SK-N-SH treated with all-trans-retinoic acid at 6 μM for 48 hours (cell line): ENCODE data around the gene ATP5F1A.

ENCODE experiments used
- ATAC-seq: fragments of 200-7000 bp; cut with Tn5 transposase; 3 replicates; pipeline ENCODE4 v1.9.1; 2020; ENCODE audit warnings: mild to moderate bottlenecking, moderate library complexity
- ARNTL ChIP-seq: fragments of 450-650 bp; formaldehyde crosslinking; IDR thresholded peaks from 2 replicates; pipeline ENCODE4 v1.5.0; 2020; ENCODE audit warnings: low read depth, mild to moderate bottlenecking, moderate library complexity, borderline replicate concordance
- CSDC2 ChIP-seq: fragments of 250-450 bp; sonication (Bioruptor Pico); IDR thresholded peaks from 2 replicates; pipeline ENCODE4 v1.5.0; 2020; ENCODE audit warnings: mild to moderate bottlenecking, moderate library complexity
- ESRRG ChIP-seq: fragments of 250-450 bp; sonication (Bioruptor Pico); IDR thresholded peaks from 2 replicates; pipeline ENCODE4 v1.6.1; 2021; ENCODE audit warnings: mild to moderate bottlenecking
- ISL1 ChIP-seq: fragments of 250-450 bp; sonication (Bioruptor Pico); IDR thresholded peaks from 2 replicates; pipeline ENCODE4 v2.1.2; 2022; ENCODE audit warnings: mild to moderate bottlenecking, moderate library complexity
- OSR1 ChIP-seq: fragments of 250-450 bp; sonication (Bioruptor Pico); IDR thresholded peaks from 2 replicates; pipeline ENCODE4 v1.8.0; 2022; ENCODE audit warnings: moderate library complexity, mild to moderate bottlenecking, inconsistent platforms
- PPARA ChIP-seq: fragments of 250-450 bp; sonication (Bioruptor Pico); IDR thresholded peaks from 2 replicates; pipeline ENCODE4 v1.5.0; 2020; ENCODE audit warnings: mild to moderate bottlenecking, borderline replicate concordance
- RARB ChIP-seq: fragments of 250-450 bp; sonication (Bioruptor Pico); IDR thresholded peaks from 2 replicates; pipeline ENCODE4 v1.8.0; 2021; ENCODE audit warnings: mild to moderate bottlenecking, moderate library complexity
- TCF4 ChIP-seq: fragments of 250-450 bp; sonication (Bioruptor Pico); IDR thresholded peaks from 2 replicates; pipeline ENCODE4 v1.8.0; 2021; ENCODE audit warnings: mild to moderate bottlenecking, moderate library complexity, borderline replicate concordance
- TOX ChIP-seq: fragments of 250-450 bp; sonication (Bioruptor Pico); IDR thresholded peaks from 2 replicates; pipeline ENCODE4 v1.8.0; 2021; ENCODE audit warnings: mild to moderate bottlenecking, moderate library complexity, borderline replicate concordance
- ZC3H10 ChIP-seq: fragments of 250-450 bp; sonication (Bioruptor Pico); IDR thresholded peaks from 2 replicates; pipeline ENCODE4 v1.5.1; 2021; ENCODE audit warnings: mild to moderate bottlenecking, moderate library complexity
- ZFP30 ChIP-seq: fragments of 450-650 bp; formaldehyde crosslinking; IDR thresholded peaks from 2 replicates; pipeline ENCODE4 v1.5.0; 2022; ENCODE audit warnings: mild to moderate bottlenecking, moderate library complexity
- ZNF565 ChIP-seq: fragments of 450-650 bp; formaldehyde crosslinking; conservative IDR thresholded peaks from 2 replicates; pipeline ENCODE4 v1.5.0; 2020; ENCODE audit warnings: low read depth, mild to moderate bottlenecking, moderate library complexity
- ZNF70 ChIP-seq: fragments of 450-650 bp; formaldehyde crosslinking; IDR thresholded peaks from 2 replicates; pipeline ENCODE4 v1.5.0; 2020; ENCODE audit warnings: mild to moderate bottlenecking, moderate library complexity
- ZNF8 ChIP-seq: fragments of 450-650 bp; formaldehyde crosslinking; IDR thresholded peaks from 2 replicates; pipeline ENCODE4 v1.5.0; 2020; ENCODE audit warnings: mild to moderate bottlenecking, moderate library complexity
- TF ChIP-seq, protein P1 (sequence below): fragments of 250-450 bp; sonication (Bioruptor Pico); IDR thresholded peaks from 2 replicates; pipeline ENCODE4 v1.5.1; 2020; ENCODE audit warnings: low read depth, mild to moderate bottlenecking, moderate library complexity
- TF ChIP-seq, protein P2 (sequence below): fragments of 250-450 bp; sonication (Bioruptor Pico); IDR thresholded peaks from 2 replicates; pipeline ENCODE4 v1.5.1; 2021; ENCODE audit warnings: mild to moderate bottlenecking, moderate library complexity
- TF ChIP-seq, protein P3 (sequence below): fragments of 250-450 bp; sonication (Bioruptor Pico); IDR thresholded peaks from 2 replicates; pipeline ENCODE4 v1.8.0; 2020; ENCODE audit warnings: mild to moderate bottlenecking, moderate library complexity, borderline replicate concordance
- TF ChIP-seq, protein P4 (sequence below): fragments of 250-450 bp; sonication (Bioruptor Pico); IDR thresholded peaks from 2 replicates; pipeline ENCODE4 v1.8.0; 2021; ENCODE audit warnings: low read depth, mild to moderate bottlenecking, moderate library complexity, borderline replicate concordance
- TF ChIP-seq, protein P5 (sequence below): fragments of 250-450 bp; sonication (Bioruptor Pico); IDR thresholded peaks from 2 replicates; pipeline ENCODE4 v1.5.0; 2020; ENCODE audit warnings: mild to moderate bottlenecking, moderate library complexity

The ATP5F1A gene

DNA sequence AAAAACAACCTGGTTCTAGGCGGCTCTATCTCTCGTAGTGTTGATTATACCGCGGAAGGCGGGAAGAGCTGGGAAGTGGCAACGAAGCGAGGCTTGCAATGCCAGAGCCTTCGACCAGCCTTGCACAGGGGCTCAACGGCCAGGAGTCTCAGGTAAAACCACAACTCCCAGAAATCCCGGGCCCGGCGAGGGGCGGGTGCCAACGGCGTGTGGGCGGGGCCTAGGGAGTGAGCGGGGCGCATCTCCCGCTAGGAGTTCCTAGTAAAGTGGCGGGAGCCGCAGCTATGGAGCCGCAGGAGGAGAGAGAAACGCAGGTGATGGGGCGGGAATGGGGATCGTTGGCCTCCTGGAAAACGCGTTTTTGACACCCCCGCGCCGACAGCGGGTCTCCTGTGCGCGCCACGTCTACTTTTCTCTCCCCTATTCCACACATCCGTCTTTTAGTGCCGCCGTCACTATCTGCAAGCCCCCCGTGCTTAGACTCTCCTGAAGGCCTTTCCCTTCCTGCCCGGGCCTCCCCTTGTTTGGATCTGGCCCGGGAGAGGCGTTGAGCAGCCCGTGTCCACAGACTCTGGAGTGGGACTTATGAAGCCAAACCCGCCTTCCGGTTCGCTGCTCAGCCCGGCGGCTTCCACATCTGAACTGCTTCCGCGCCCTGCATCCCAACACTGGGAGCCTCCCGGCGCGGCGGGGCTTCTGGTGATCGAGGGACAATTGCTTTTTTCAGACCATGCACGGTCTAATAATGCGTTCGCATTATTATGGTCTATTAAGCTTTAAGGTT, 6.2 kb upstream of the ATP5F1A start, which contains the start of gene HAUS1:
Gene HAUS1 (plus strand): TSS at position 258 of the 784 bp plus-strand sequence. CDS start 27 bp downstream, at position 285.
- TF ChIP-seq CSDC2 (CRISPR knock-in tag) (no peak), OSR1 (CRISPR knock-in tag) (no peak), RARB (CRISPR knock-in tag) (no peak)
- TF ChIP-seq, protein P1, sequence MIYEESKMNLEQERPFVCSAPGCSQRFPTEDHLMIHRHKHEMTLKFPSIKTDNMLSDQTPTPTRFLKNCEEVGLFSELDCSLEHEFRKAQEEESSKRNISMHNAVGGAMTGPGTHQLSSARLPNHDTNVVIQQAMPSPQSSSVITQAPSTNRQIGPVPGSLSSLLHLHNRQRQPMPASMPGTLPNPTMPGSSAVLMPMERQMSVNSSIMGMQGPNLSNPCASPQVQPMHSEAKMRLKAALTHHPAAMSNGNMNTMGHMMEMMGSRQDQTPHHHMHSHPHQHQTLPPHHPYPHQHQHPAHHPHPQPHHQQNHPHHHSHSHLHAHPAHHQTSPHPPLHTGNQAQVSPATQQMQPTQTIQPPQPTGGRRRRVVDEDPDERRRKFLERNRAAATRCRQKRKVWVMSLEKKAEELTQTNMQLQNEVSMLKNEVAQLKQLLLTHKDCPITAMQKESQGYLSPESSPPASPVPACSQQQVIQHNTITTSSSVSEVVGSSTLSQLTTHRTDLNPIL = no peak
- peak; percentile 98 for ATAC-seq

DNA sequence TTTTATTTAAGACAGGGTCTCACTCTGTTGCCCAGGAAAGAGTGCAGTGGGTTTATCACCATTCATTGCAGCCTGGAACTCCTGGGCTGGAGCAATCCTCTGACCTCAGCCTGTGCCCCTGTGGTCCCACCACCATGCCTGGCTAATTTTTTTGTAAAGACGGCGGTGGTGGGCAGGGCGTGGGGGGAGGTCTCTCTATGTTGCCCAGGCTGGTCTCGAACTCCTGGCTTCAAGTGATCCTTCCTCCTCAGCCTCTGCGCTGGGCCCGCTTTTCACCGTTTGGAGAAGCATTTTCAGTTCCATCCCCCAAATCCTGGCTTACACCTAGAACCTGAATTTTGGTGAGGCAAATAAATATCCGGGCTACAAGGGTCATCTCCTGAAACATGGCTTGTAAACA, 1.4 kb upstream of the ATP5F1A start:
- ATAC-seq = no peak
- TF ChIP-seq, protein P2, sequence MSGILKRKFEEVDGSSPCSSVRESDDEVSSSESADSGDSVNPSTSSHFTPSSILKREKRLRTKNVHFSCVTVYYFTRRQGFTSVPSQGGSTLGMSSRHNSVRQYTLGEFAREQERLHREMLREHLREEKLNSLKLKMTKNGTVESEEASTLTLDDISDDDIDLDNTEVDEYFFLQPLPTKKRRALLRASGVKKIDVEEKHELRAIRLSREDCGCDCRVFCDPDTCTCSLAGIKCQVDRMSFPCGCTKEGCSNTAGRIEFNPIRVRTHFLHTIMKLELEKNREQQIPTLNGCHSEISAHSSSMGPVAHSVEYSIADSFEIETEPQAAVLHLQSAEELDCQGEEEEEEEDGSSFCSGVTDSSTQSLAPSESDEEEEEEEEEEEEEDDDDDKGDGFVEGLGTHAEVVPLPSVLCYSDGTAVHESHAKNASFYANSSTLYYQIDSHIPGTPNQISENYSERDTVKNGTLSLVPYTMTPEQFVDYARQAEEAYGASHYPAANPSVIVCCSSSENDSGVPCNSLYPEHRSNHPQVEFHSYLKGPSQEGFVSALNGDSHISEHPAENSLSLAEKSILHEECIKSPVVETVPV = no peak
- TF ChIP-seq PPARA (no peak), ZFP30 (CRISPR knock-in tag) (no peak)

DNA sequence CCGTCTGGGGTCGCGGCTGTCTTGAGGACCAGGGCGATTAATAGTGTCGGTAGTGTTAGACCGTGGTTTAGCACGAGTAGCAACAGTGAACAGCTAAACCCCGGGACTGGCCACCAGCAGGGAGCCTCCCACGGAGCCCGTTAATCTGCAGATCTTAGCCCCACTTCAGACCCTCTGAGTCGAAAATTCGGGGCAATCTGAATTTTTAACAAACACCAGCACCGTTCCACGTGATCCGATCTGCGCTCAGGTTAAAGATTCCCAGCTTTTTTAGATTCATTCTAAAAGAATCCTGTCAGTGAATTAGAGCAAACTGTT, 479 bp upstream of the ATP5F1A start:
- TF ChIP-seq ZNF70 (CRISPR knock-in tag) = no peak
- TF ChIP-seq, protein P3, sequence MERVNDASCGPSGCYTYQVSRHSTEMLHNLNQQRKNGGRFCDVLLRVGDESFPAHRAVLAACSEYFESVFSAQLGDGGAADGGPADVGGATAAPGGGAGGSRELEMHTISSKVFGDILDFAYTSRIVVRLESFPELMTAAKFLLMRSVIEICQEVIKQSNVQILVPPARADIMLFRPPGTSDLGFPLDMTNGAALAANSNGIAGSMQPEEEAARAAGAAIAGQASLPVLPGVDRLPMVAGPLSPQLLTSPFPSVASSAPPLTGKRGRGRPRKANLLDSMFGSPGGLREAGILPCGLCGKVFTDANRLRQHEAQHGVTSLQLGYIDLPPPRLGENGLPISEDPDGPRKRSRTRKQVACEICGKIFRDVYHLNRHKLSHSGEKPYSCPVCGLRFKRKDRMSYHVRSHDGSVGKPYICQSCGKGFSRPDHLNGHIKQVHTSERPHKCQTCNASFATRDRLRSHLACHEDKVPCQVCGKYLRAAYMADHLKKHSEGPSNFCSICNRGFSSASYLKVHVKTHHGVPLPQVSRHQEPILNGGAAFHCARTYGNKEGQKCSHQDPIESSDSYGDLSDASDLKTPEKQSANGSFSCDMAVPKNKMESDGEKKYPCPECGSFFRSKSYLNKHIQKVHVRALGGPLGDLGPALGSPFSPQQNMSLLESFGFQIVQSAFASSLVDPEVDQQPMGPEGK (CRISPR knock-in tag) = no peak
- TF ChIP-seq ZNF565 (CRISPR knock-in tag) = no peak
- TF ChIP-seq RARB (CRISPR knock-in tag) = no peak
- TF ChIP-seq, protein P4, sequence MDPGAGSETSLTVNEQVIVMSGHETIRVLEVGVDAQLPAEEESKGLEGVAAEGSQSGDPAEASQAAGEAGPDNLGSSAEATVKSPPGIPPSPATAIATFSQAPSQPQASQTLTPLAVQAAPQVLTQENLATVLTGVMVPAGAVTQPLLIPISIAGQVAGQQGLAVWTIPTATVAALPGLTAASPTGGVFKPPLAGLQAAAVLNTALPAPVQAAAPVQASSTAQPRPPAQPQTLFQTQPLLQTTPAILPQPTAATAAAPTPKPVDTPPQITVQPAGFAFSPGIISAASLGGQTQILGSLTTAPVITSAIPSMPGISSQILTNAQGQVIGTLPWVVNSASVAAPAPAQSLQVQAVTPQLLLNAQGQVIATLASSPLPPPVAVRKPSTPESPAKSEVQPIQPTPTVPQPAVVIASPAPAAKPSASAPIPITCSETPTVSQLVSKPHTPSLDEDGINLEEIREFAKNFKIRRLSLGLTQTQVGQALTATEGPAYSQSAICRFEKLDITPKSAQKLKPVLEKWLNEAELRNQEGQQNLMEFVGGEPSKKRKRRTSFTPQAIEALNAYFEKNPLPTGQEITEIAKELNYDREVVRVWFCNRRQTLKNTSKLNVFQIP (CRISPR knock-in tag) = no peak
- TF ChIP-seq ESRRG = no peak
- TF ChIP-seq, protein P2 = no peak
- TF ChIP-seq, protein P5, sequence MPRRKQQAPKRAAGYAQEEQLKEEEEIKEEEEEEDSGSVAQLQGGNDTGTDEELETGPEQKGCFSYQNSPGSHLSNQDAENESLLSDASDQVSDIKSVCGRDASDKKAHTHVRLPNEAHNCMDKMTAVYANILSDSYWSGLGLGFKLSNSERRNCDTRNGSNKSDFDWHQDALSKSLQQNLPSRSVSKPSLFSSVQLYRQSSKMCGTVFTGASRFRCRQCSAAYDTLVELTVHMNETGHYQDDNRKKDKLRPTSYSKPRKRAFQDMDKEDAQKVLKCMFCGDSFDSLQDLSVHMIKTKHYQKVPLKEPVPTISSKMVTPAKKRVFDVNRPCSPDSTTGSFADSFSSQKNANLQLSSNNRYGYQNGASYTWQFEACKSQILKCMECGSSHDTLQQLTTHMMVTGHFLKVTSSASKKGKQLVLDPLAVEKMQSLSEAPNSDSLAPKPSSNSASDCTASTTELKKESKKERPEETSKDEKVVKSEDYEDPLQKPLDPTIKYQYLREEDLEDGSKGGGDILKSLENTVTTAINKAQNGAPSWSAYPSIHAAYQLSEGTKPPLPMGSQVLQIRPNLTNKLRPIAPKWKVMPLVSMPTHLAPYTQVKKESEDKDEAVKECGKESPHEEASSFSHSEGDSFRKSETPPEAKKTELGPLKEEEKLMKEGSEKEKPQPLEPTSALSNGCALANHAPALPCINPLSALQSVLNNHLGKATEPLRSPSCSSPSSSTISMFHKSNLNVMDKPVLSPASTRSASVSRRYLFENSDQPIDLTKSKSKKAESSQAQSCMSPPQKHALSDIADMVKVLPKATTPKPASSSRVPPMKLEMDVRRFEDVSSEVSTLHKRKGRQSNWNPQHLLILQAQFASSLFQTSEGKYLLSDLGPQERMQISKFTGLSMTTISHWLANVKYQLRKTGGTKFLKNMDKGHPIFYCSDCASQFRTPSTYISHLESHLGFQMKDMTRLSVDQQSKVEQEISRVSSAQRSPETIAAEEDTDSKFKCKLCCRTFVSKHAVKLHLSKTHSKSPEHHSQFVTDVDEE (CRISPR knock-in tag) = 0 out of 2 replicates have a peak, but pooled peaks have one; percentile 18
- no peak for TF ChIP-seq ZC3H10 (CRISPR knock-in tag)
- TF ChIP-seq, protein P1 = no peak
- TF ChIP-seq CSDC2 (CRISPR knock-in tag) = 0 out of 2 replicates have a peak, but pooled peaks have one; percentile 69
- 0 out of 2 replicates have a peak, but pooled peaks have one; percentile 1 for TF ChIP-seq TCF4 (CRISPR knock-in tag)
- no peak for TF ChIP-seq ARNTL (CRISPR knock-in tag)
- no peak for TF ChIP-seq ISL1 (CRISPR knock-in tag)
- TF ChIP-seq ZFP30 (CRISPR knock-in tag) = no peak
- TF ChIP-seq TOX (CRISPR knock-in tag) = no peak
- no peak for TF ChIP-seq ZNF8 (CRISPR knock-in tag)
- ATAC-seq = no peak
